Measurements from ENCODE around the gene OSCAR.

GRCh38 chr19:54128796-54129616, 28.4 kb upstream of the OSCAR start:
- TF ChIP-seq CTCF (IDR thresholded peaks at IDR 0.05): no peak
- no peak for TF ChIP-seq POLR2A (IDR thresholded peaks at IDR 0.05)
